Hepatocyte (in vitro differentiated cells): Measurements from ENCODE around the gene AZIN2.

Source experiments
- EZH2 ChIP-seq: fragments of 200-600 bp; sonication (generic); IDR thresholded peaks from 2 replicates; pipeline ENCODE4 v1.6.1; 2016; ENCODE audit warnings: antibody characterized with exemption, mild to moderate bottlenecking, borderline replicate concordance
- EZH2phosphoT487 ChIP-seq: fragments of 200-600 bp; sonication (generic); IDR thresholded peaks from one replicate; pipeline ENCODE4 v1.6.1; 2018; ENCODE audit warnings: antibody characterized with exemption, mild to moderate bottlenecking, low read depth, moderate library complexity; ENCODE audit not compliant: unreplicated experiment, severe bottlenecking
- TF ChIP-seq, protein P1 (sequence below): fragments of 200-600 bp; sonication (generic); IDR thresholded peaks from 2 replicates; pipeline ENCODE4 v1.5.1; 2016; ENCODE audit warnings: antibody characterized with exemption, mild to moderate bottlenecking; ENCODE audit not compliant: poor library complexity

DNA sequence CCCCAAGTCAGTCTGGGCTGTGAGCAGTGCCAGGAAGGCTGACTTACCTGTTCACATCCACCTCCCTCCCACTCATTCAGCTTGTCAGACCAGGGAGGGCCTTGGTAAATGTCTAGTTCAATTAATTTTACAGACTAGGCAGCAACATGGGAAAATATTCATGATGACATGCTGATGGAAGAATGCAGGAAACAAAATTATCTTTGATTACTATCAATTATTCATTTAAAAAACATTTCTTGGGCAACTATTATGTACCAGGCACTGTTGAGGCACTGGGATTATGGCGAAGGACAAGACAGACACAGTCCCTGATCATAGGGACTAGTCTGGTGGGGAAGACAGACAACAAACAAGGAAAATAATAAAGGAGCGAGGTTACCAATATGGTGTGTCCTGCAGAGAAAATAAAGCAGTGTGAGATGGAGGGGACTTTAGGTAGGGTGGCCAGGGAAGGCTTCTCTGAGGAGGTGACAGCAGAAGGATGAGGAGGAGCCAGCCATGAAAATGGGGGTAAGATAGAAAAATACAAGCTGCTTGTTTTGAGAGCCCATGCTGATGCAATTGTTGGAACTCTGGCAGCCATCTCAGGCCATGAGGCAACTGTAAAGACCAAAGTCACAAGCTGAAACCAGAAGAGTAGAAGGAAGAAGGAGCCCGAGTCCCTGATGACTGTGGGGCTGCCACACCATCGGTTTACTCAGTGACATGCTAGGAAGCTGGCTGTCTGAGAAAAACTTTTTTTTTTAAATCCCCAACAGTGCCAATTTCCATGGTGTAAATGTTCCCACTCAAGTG is 86.9 kb downstream of the AZIN2 start:
- TF ChIP-seq, protein P1, sequence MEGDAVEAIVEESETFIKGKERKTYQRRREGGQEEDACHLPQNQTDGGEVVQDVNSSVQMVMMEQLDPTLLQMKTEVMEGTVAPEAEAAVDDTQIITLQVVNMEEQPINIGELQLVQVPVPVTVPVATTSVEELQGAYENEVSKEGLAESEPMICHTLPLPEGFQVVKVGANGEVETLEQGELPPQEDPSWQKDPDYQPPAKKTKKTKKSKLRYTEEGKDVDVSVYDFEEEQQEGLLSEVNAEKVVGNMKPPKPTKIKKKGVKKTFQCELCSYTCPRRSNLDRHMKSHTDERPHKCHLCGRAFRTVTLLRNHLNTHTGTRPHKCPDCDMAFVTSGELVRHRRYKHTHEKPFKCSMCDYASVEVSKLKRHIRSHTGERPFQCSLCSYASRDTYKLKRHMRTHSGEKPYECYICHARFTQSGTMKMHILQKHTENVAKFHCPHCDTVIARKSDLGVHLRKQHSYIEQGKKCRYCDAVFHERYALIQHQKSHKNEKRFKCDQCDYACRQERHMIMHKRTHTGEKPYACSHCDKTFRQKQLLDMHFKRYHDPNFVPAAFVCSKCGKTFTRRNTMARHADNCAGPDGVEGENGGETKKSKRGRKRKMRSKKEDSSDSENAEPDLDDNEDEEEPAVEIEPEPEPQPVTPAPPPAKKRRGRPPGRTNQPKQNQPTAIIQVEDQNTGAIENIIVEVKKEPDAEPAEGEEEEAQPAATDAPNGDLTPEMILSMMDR: no peak
- no peak for TF ChIP-seq EZH2phosphoT487
- TF ChIP-seq EZH2: no peak
